Stimulated activated CD8-positive, alpha-beta memory T cell treated with anti-CD3 and anti-CD28 coated beads, Interleukin-12 subunit alpha, Interleukin-12 subunit beta, amount 100 ng/mL, for 24 hours (primary cell): ENCODE results near the gene TRAPPC4.
A peak's percentile ranks its signal among the peaks of the same experiment; 100 is the strongest.
"Not testable (repeated sequence)": the region's sequence is repeated elsewhere in the genome, so short reads cannot be mapped to it uniquely, and the experiment has no call there.

ENCODE experiments used
- DNase-seq: peaks from one replicate; pipeline ENCODE4 v3.0.0-alpha.2; 2020; ENCODE audit errors: extremely low read depth

TRAPPC4 gene

GRCh38 chr11:119034813-119035212, 16.2 kb downstream of the TRAPPC4 start:
- no peak for DNase-seq

- DNase-seq, result no peak
Observed at GRCh38 chr11:119038884-119039283, 20.3 kb downstream of the TRAPPC4 start.

- DNase-seq, result not testable (repeated sequence)
Observed at GRCh38 chr11:119039471-119039870, 20.9 kb downstream of the TRAPPC4 start.

GRCh38 chr11:119041821-119042514, 23.4 kb downstream of the TRAPPC4 start:
- DNase-seq, result no peak

- no peak for DNase-seq
Observed at GRCh38 chr11:119042927-119043326, 24.4 kb downstream of the TRAPPC4 start.

- DNase-seq, result no peak
Observed at GRCh38 chr11:119044708-119045107, 26.1 kb downstream of the TRAPPC4 start.

GRCh38 chr11:119046489-119046888, 27.9 kb downstream of the TRAPPC4 start:
- no peak for DNase-seq

GRCh38 chr11:119047205-119047604, 28.6 kb downstream of the TRAPPC4 start:
- DNase-seq, result no peak

- no peak for DNase-seq
Observed at GRCh38 chr11:119048644-119049043, 30.1 kb downstream of the TRAPPC4 start.

- no peak for DNase-seq
Observed at GRCh38 chr11:119049081-119049480, 30.5 kb downstream of the TRAPPC4 start.

GRCh38 chr11:119051440-119052162, 33.0 kb downstream of the TRAPPC4 start:
- no peak for DNase-seq

- no peak for DNase-seq
Observed at GRCh38 chr11:119052163-119052814, 33.7 kb downstream of the TRAPPC4 start.

- no peak for DNase-seq
Observed at GRCh38 chr11:119054418-119054817, 35.9 kb downstream of the TRAPPC4 start.

GRCh38 chr11:119055901-119056300, 37.3 kb downstream of the TRAPPC4 start:
- no peak for DNase-seq

- DNase-seq, result no peak
Observed at GRCh38 chr11:119056421-119056999, 37.9 kb downstream of the TRAPPC4 start.

- peak; percentile 99 for DNase-seq
Observed at GRCh38 chr11:119057000-119057769, 38.6 kb downstream of the TRAPPC4 start, which contains the start of gene HYOU1. HYOU1 (minus strand) TSS chr11:119057205; CDS start chr11:119056160, 1,045 bp downstream.

GRCh38 chr11:119059128-119059527, 40.6 kb downstream of the TRAPPC4 start:
- not testable (repeated sequence) for DNase-seq

GRCh38 chr11:119061256-119061655, 42.7 kb downstream of the TRAPPC4 start:
- DNase-seq, result no peak

- DNase-seq, result no peak
Observed at GRCh38 chr11:119062779-119063178, 44.2 kb downstream of the TRAPPC4 start.

GRCh38 chr11:119065369-119065768, 46.8 kb downstream of the TRAPPC4 start:
- DNase-seq, result no peak
